DMS153 treated with DMSO at 0.1 percent for 48 hours (cell line): ENCODE data around the gene GABARAPL1.

ENCODE experiments used
- DNase-seq: peaks from one replicate; lab custom pipeline; 2025; ENCODE audit not compliant: unreplicated experiment; lab: John Stamatoyannopoulos, UW

The GABARAPL1 gene

GRCh38 chr12:10226731-10227130, 14.1 kb downstream of the GABARAPL1 start:
- DNase-seq: no peak

- DNase-seq: no peak
These were observed 15.0 kb downstream of the GABARAPL1 start for GRCh38 chr12:10227648-10228047.

GRCh38 chr12:10234562-10234961, 21.9 kb downstream of the GABARAPL1 start:
- DNase-seq: no peak

GRCh38 chr12:10235761-10236631, 23.3 kb downstream of the GABARAPL1 start:
- peak; percentile 37 for DNase-seq

- DNase-seq: no peak
These were observed 24.0 kb downstream of the GABARAPL1 start for GRCh38 chr12:10236720-10237119.

GRCh38 chr12:10238526-10238925, 25.8 kb downstream of the GABARAPL1 start:
- DNase-seq: no peak

GRCh38 chr12:10241290-10241689, 28.6 kb downstream of the GABARAPL1 start:
- DNase-seq: no peak

GRCh38 chr12:10241727-10242126, 29.1 kb downstream of the GABARAPL1 start:
- no peak for DNase-seq

GRCh38 chr12:10242539-10242938, 29.9 kb downstream of the GABARAPL1 start:
- DNase-seq: no peak

GRCh38 chr12:10243818-10244520, 31.3 kb downstream of the GABARAPL1 start:
- no peak for DNase-seq

GRCh38 chr12:10247436-10248058, 34.9 kb downstream of the GABARAPL1 start:
- no peak for DNase-seq

- DNase-seq: no peak
These were observed 37.2 kb downstream of the GABARAPL1 start for GRCh38 chr12:10249690-10250455.

- no peak for DNase-seq
These were observed 39.0 kb downstream of the GABARAPL1 start for GRCh38 chr12:10251669-10252068.

GRCh38 chr12:10252201-10252600, 39.5 kb downstream of the GABARAPL1 start:
- DNase-seq: no peak

GRCh38 chr12:10256064-10256463, 43.4 kb downstream of the GABARAPL1 start:
- DNase-seq: no peak

- DNase-seq: no peak
These were observed 48.2 kb downstream of the GABARAPL1 start for GRCh38 chr12:10260927-10261326.

- DNase-seq: no peak
These were observed 55.4 kb downstream of the GABARAPL1 start for GRCh38 chr12:10268037-10268436.

GRCh38 chr12:10272467-10272866, 59.8 kb downstream of the GABARAPL1 start:
- no peak for DNase-seq
